MG63 (cell line): ENCODE data around the gene CAPNS2. TPM values are rescaled to one million over a fixed set of nuclear protein-coding genes. Genes with fewer than 3 reads are reported as not detected.
"Not testable (repeated sequence)": the region's sequence is repeated elsewhere in the genome, so short reads cannot be mapped to it uniquely, and the experiment has no call there.

Experiments
- DNase-seq: peaks from one replicate; pipeline ENCODE4 v3.0.0-alpha.2; 2020
- H3K27me3 ChIP-seq: fragments of 250-450 bp; sonication (Bioruptor Pico); 2 replicates; pipeline ENCODE4 v1.5.1; 2020; ENCODE audit warnings: mild to moderate bottlenecking, moderate library complexity
- H3K36me3 ChIP-seq: fragments of 250-450 bp; sonication (Bioruptor Pico); 2 replicates; pipeline ENCODE4 v1.5.1; 2020; ENCODE audit warnings: mild to moderate bottlenecking, moderate library complexity
- H3K4me3 ChIP-seq: fragments of 250-450 bp; sonication (Bioruptor Pico); 2 replicates; pipeline ENCODE4 v1.5.1; 2020; ENCODE audit warnings: mild to moderate bottlenecking, moderate library complexity
- H3K9me3 ChIP-seq: fragments of 250-450 bp; sonication (Bioruptor Pico); 2 replicates; pipeline ENCODE4 v1.5.1; 2020; ENCODE audit warnings: mild to moderate bottlenecking, moderate library complexity
- total RNA-seq: library from RNA; depleted of rRNA; stranded (reverse); fragments of >200 nt; shearing (Covaris generic); gene quantifications from 2 replicates; pipeline ENCODE4 v1.2.3, GENCODE V29; 2014; ENCODE audit warnings: low replicate concordance; rRNA removed

CAPNS2 gene
- total RNA-seq, 1 experiment from 2014 or later, result not detected

DNA sequence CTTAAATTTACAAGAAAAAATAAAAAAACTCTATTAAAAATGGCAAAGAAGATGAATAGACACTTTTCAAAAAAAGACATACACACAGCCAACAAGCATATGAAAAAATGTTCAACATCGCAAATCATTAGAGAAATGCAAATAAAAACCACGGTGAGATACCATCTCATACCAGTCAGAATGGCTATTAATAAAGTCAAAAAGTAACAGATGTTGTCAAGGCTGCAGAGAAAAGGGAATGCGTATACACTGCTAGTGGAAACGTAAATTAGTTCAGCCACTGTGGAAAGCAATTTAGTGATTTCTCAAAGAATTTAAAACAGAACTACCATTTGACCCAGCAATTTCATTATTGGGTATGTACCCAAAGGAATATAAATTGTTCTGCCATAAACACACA lies 31.4 kb downstream of the CAPNS2 start:
- DNase-seq, result no peak
- Histone ChIP-seq H3K27me3 (peaks cover 38% of the 10 kb centered on the region), H3K9me3 (no peaks in the 10 kb centered on the region), H3K4me3 (no peak overlapping the region), H3K36me3 (no peaks in the 10 kb centered on the region)

DNA sequence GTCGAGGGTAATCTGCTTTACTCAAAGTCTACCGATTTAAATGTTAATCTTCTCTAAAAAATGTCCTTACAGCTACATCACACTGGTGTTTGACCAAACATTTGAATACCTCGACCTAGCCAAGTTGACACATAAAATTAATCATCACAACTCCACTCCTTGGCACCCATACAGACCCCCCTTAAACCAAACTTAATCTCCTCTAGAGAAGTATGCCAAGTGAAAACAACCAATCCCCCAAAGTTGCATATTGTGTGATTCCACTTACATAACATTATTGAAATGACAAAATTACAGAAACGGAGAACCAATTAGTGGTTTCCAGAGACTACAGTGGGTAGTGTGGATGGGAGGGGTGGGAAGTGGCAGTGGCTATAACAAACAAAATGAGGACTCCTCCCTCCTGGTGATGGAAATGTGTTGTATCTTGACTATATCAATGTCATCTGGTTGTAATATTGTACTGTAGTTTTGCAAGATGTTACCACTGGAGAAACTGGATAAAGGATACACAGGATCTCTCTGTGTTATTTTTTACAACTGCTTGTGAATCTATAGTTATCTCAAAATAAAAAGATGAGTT lies 39.4 kb downstream of the CAPNS2 start:
- H3K27me3 ChIP-seq, result peaks cover 10% of the 10 kb centered on the region; the same call in 1 of the 2 replicates
- peaks cover 2% of the 10 kb centered on the region; the same call in 1 of the 2 replicates for H3K9me3 ChIP-seq
- H3K36me3 ChIP-seq, result no peaks in the 10 kb centered on the region
- DNase-seq, result peak; percentile 35
- no peak overlapping the region for H3K4me3 ChIP-seq

DNA sequence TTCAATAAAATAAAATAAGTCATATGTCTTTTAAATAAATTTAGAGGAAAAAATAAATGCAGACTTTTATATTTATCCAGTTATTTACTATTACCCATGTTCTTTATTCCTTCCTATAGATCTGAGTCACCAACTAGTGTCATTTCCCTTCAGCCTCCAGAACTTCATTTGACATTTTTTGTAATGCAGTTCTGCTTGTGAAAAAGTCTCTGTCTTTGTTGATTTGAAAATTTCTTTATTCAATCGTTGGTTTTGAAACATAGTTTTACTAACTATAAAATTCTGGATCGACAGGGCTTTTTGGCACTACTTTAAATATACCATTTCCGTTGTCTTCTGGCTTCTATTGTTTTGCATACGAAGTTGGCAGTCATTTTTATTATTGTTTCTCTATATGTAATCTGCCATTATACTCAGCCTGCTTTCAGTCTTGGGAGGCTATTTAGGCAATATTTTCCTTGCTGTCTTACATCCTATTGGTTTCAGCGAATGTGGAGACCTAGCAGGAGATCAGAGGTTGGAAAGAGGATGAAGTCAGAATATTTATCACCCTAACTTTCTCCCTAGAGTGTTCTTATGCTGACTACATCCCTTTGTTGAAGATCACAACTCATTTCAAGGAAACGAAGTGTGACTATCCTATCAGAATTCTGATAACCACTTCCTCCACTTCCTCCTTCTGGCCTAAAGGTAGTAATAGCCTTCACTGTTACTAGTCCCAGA lies 47.3 kb downstream of the CAPNS2 start:
- H3K27me3 ChIP-seq, result peaks cover 9% of the 10 kb centered on the region; the same call in 1 of the 2 replicates
- H3K9me3 ChIP-seq, result no peaks in the 10 kb centered on the region; the same call in 1 of the 2 replicates
- no peaks in the 10 kb centered on the region for H3K36me3 ChIP-seq

DNA sequence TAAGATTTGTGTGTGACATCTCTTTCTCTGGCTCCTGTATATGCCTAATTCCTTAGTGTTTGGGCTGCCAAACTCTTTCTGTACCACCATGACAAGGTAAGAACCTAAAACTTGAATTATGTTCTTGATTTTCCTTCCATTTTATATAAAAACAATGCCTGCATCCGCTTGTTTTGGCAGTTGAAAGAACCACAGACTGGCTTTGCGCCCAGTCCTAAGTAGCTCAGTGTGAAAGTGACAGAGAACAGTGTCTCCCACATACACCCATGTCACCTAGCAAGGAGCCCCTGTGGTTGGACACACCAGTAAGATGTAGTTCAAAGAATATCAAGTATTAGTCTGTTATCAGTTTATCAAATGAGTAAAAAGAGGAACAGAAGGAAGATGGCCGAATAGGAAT lies 48.6 kb downstream of the CAPNS2 start:
- Histone ChIP-seq H3K9me3 (peaks cover 1% of the 10 kb centered on the region), H3K4me3 (no peak overlapping the region), H3K27me3 (peaks cover 9% of the 10 kb centered on the region; the same call in 1 of the 2 replicates)

More for the DNA sequence above, 47.3 kb downstream of the CAPNS2 start:
- no peak overlapping the region for H3K4me3 ChIP-seq
- DNase-seq, result no peak

DNA sequence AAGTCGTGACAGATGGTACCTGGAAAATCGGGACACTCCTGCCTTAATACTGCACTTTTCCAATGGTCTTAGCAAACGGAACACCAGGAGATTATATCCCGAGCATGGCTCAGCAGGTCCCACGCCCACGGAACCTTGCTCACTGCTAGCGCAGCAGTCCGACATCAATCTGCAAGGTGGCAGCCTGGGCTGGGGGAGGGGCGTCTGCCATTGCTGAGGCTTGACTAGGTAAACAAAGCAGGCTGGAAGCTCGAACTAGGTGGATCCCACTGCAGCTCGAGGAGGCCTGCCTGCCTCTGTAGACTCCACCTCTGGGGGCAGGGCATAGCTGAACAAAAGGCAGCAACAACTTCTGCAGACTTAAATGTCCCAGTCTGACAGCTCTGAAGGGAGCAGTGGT lies 49.2 kb downstream of the CAPNS2 start:
- H3K36me3 ChIP-seq, H3K4me3 ChIP-seq, DNase-seq, H3K27me3 ChIP-seq, H3K9me3 ChIP-seq: not testable (repeated sequence)

More for the DNA sequence above, 48.6 kb downstream of the CAPNS2 start:
- no peaks in the 10 kb centered on the region for H3K36me3 ChIP-seq
- DNase-seq, result no peak

Other genes with a start within 250 kb of the CAPNS2 start
- gene IRX6, start 242.5 kb upstream of the CAPNS2 start, total RNA-seq, result 0.16 TPM in 1 of 2 replicates, not detected in the other
- 53.0 and 98.5 TPM in 2 replicates for gene MMP2, start 87.5 kb upstream of the CAPNS2 start, total RNA-seq
- not detected in 2 replicates for gene LPCAT2, start 57.6 kb upstream of the CAPNS2 start, total RNA-seq
- not detected in 2 replicates for gene SLC6A2, start 89.3 kb downstream of the CAPNS2 start, total RNA-seq